Thyroid gland (tissue), 4 donors: Measurements from ENCODE around the gene LDLRAD3. TPM values are rescaled to one million over a fixed set of nuclear protein-coding genes. Genes with fewer than 3 reads are reported as not detected.

Experiments
- DNase-seq, 2 donors: peaks; one replicate each; pipeline ENCODE4 v3.0.0-alpha.2; 2019
- H3K27ac ChIP-seq, 3 donors: fragments of 200-600 bp; sonication (generic); 1 replicate in 2 of 3; 2 replicates in 1 of 3; pipeline ENCODE4 v1.5.1; 2016 to 2019; ENCODE audit warnings: mild to moderate bottlenecking in 1 of 3, moderate library complexity in 1 of 3
- H3K27me3 ChIP-seq: fragments of 200-600 bp; sonication (generic); one replicate; pipeline ENCODE4 v1.5.1; 2019
- H3K36me3 ChIP-seq, 2 donors: fragments of 200-600 bp; sonication (generic); one replicate each; pipeline ENCODE4 v1.5.1; 2016 to 2019
- H3K4me1 ChIP-seq, 2 donors: fragments of 200-600 bp; sonication (generic); one replicate each; pipeline ENCODE4 v1.5.1; 2017 to 2019
- H3K4me3 ChIP-seq, 3 donors: fragments of 200-600 bp; sonication (generic); replicated peaks in 1 of 3; 1 replicate in 2 of 3; 2 replicates in 1 of 3; pipeline ENCODE4 v1.5.1; 2016; ENCODE audit warnings: mild to moderate bottlenecking in 1 of 3
- H3K9me3 ChIP-seq: fragments of 200-600 bp; sonication (generic); one replicate; pipeline ENCODE4 v1.5.1; 2017
- CTCF ChIP-seq, 6 experiments: fragments of 200-600 bp in 3 of 6; fragments of 450-650 bp in 3 of 6; sonication (generic) in 3 of 6; IDR thresholded peaks; one replicate each; pipeline ENCODE4 v1.5.1; 2016 to 2019; ENCODE audit warnings: antibody characterized with exemption in 6 of 6, mild to moderate bottlenecking in 2 of 6, inconsistent platforms in 1 of 6, moderate library complexity in 1 of 6
- POLR2A ChIP-seq, 2 donors: fragments of 450-650 bp; IDR thresholded peaks; one replicate each; pipeline ENCODE4 v1.6.1; 2017; ENCODE audit warnings: antibody characterized with exemption in 2 of 2, mild to moderate bottlenecking in 2 of 2, moderate library complexity in 1 of 2
- WGBS, 2 donors: methylation state at CpG; one replicate each; pipeline ENCODE4 v1.1.5; 2017; 5-methylcytosine and 5-hydroxymethylcytosine counted together
- intact Hi-C: fragments of 100-400 bp; cut with DNase I; formaldehyde crosslinking; loops from one replicate; pipeline ENCODE4 v1.15.1; 2023
- total RNA-seq, 4 donors: library from RNA; depleted of rRNA; stranded (reverse); fragments of >200 nt; gene quantifications; one replicate each; pipeline ENCODE4 v1.2.3, GENCODE V29; 2016

LDLRAD3 gene
- total RNA-seq, 4 donors from 2014 or later: 3.6 to 9.3 (median 6.2) TPM

GRCh38 chr11:36241497-36241896 is 297.6 kb downstream of the LDLRAD3 start:
- H3K27ac ChIP-seq: no peak overlapping the region
- TF ChIP-seq CTCF (IDR thresholded peaks at IDR 0.05): no peak
- no peak for TF ChIP-seq POLR2A (IDR thresholded peaks at IDR 0.05)
- no peaks in the 10 kb centered on the region for H3K27me3 ChIP-seq
- H3K4me3 ChIP-seq: no peak overlapping the region
- no peak for DNase-seq
- H3K36me3 ChIP-seq: no peaks in the 10 kb centered on the region
- no peaks in the 10 kb centered on the region for H3K4me1 ChIP-seq
- no peaks in the 10 kb centered on the region for H3K9me3 ChIP-seq
- intact Hi-C loops: no loop called here
- 100% methylated on average over 1 of the region's 1 CpG for WGBS, 2 donors

GRCh38 chr11:36243641-36244040 is 299.8 kb downstream of the LDLRAD3 start:
- TF ChIP-seq CTCF (IDR thresholded peaks at IDR 0.05) (no peak), POLR2A (IDR thresholded peaks at IDR 0.05) (no peak)
- intact Hi-C loops: no loop called here
- no peaks in the 10 kb centered on the region for H3K9me3 ChIP-seq
- no peaks in the 10 kb centered on the region for H3K27me3 ChIP-seq
- no peaks in the 10 kb centered on the region for H3K36me3 ChIP-seq
- no peak overlapping the region for H3K4me3 ChIP-seq
- DNase-seq: no peak
- WGBS, 2 donors: 62 to 68% methylated on average over 1 of the region's 1 CpG
- H3K4me1 ChIP-seq: no peaks in the 10 kb centered on the region
- no peak overlapping the region for H3K27ac ChIP-seq

GRCh38 chr11:36247493-36247892 is 303.6 kb downstream of the LDLRAD3 start:
- no peak overlapping the region for H3K4me3 ChIP-seq
- H3K4me1 ChIP-seq: no peaks in the 10 kb centered on the region
- no peaks in the 10 kb centered on the region for H3K27me3 ChIP-seq
- H3K9me3 ChIP-seq: no peaks in the 10 kb centered on the region
- no peak for TF ChIP-seq POLR2A (IDR thresholded peaks at IDR 0.05)
- TF ChIP-seq CTCF (IDR thresholded peaks at IDR 0.05): no peak
- WGBS, 2 donors: 50 to 61% methylated on average over 3 of the region's 3 CpGs
- no peaks in the 10 kb centered on the region for H3K36me3 ChIP-seq
- H3K27ac ChIP-seq: no peak overlapping the region
- no peak for DNase-seq
- intact Hi-C loops: no loop called here

GRCh38 chr11:36248436-36248835 is 304.6 kb downstream of the LDLRAD3 start:
- intact Hi-C loops: no loop called here
- 70 to 78% methylated on average over 4 of the region's 4 CpGs for WGBS, 2 donors
- TF ChIP-seq POLR2A (IDR thresholded peaks at IDR 0.05) (no peak), CTCF (IDR thresholded peaks at IDR 0.05) (no peak)

GRCh38 chr11:36249246-36249645 is 305.4 kb downstream of the LDLRAD3 start:
- whole genome bisulfite sequencing, 2 donors: 74 to 76% methylated on average over 2 of the region's 2 CpGs
- Histone ChIP-seq H3K27me3 (no peaks in the 10 kb centered on the region), H3K9me3 (no peaks in the 10 kb centered on the region), H3K4me1 (no peaks in the 10 kb centered on the region), H3K4me3 (no peak overlapping the region), H3K27ac (no peak overlapping the region), H3K36me3 (no peaks in the 10 kb centered on the region)
- intact Hi-C loops: no loop called here
- TF ChIP-seq CTCF (IDR thresholded peaks at IDR 0.05) (no peak), POLR2A (IDR thresholded peaks at IDR 0.05) (no peak)
- no peak for DNase-seq

More at GRCh38 chr11:36248436-36248835, 304.6 kb downstream of the LDLRAD3 start:
- no peaks in the 10 kb centered on the region for H3K36me3 ChIP-seq
- no peak overlapping the region for H3K27ac ChIP-seq
- H3K4me1 ChIP-seq: no peaks in the 10 kb centered on the region
- no peaks in the 10 kb centered on the region for H3K9me3 ChIP-seq
- no peak overlapping the region for H3K4me3 ChIP-seq
- no peaks in the 10 kb centered on the region for H3K27me3 ChIP-seq
- no peak for DNase-seq
